Thyroid gland (tissue), 4 donors: Measurements from ENCODE around the gene NFIB. TPM values are rescaled to one million over a fixed set of nuclear protein-coding genes. Genes with fewer than 3 reads are reported as not detected.

ENCODE experiments used
- DNase-seq, 2 donors: peaks; one replicate each; pipeline ENCODE4 v3.0.0-alpha.2; 2019
- H3K27ac ChIP-seq, 3 donors: fragments of 200-600 bp; sonication (generic); 1 replicate in 2 of 3; 2 replicates in 1 of 3; pipeline ENCODE4 v1.5.1; 2016 to 2019; ENCODE audit warnings: mild to moderate bottlenecking in 1 of 3, moderate library complexity in 1 of 3
- H3K27me3 ChIP-seq: fragments of 200-600 bp; sonication (generic); one replicate; pipeline ENCODE4 v1.5.1; 2019
- H3K36me3 ChIP-seq, 2 donors: fragments of 200-600 bp; sonication (generic); one replicate each; pipeline ENCODE4 v1.5.1; 2016 to 2019
- H3K4me1 ChIP-seq, 2 donors: fragments of 200-600 bp; sonication (generic); one replicate each; pipeline ENCODE4 v1.5.1; 2017 to 2019
- H3K4me3 ChIP-seq, 3 donors: fragments of 200-600 bp; sonication (generic); replicated peaks in 1 of 3; 1 replicate in 2 of 3; 2 replicates in 1 of 3; pipeline ENCODE4 v1.5.1; 2016; ENCODE audit warnings: mild to moderate bottlenecking in 1 of 3
- H3K9me3 ChIP-seq: fragments of 200-600 bp; sonication (generic); one replicate; pipeline ENCODE4 v1.5.1; 2017
- CTCF ChIP-seq, 6 experiments: fragments of 200-600 bp in 3 of 6; fragments of 450-650 bp in 3 of 6; sonication (generic) in 3 of 6; IDR thresholded peaks; one replicate each; pipeline ENCODE4 v1.5.1; 2016 to 2019; ENCODE audit warnings: antibody characterized with exemption in 6 of 6, mild to moderate bottlenecking in 2 of 6, inconsistent platforms in 1 of 6, moderate library complexity in 1 of 6
- POLR2A ChIP-seq, 2 donors: fragments of 450-650 bp; IDR thresholded peaks; one replicate each; pipeline ENCODE4 v1.6.1; 2017; ENCODE audit warnings: antibody characterized with exemption in 2 of 2, mild to moderate bottlenecking in 2 of 2, moderate library complexity in 1 of 2
- WGBS, 2 donors: methylation state at CpG; one replicate each; pipeline ENCODE4 v1.1.5; 2017; 5-methylcytosine and 5-hydroxymethylcytosine counted together
- intact Hi-C: fragments of 100-400 bp; cut with DNase I; formaldehyde crosslinking; loops from one replicate; pipeline ENCODE4 v1.15.1; 2023
- total RNA-seq, 4 donors: library from RNA; depleted of rRNA; stranded (reverse); fragments of >200 nt; gene quantifications; one replicate each; pipeline ENCODE4 v1.2.3, GENCODE V29; 2016

The NFIB gene
- total RNA-seq, 4 donors from 2014 or later = 57.9 to 144 (median 125) TPM

- H3K27me3 ChIP-seq = no peaks in the 10 kb centered on the region
- H3K4me3 ChIP-seq = no peak overlapping the region
- no peaks in the 10 kb centered on the region for H3K4me1 ChIP-seq
- no peak for TF ChIP-seq CTCF (IDR thresholded peaks at IDR 0.05)
- TF ChIP-seq POLR2A (IDR thresholded peaks at IDR 0.05) = no peak
- no peak for DNase-seq
- H3K27ac ChIP-seq = no peak overlapping the region
- intact Hi-C loops = no loop called here
- 95 to 96% methylated on average over 6 of the region's 6 CpGs for WGBS, 2 donors
- no peaks in the 10 kb centered on the region for H3K9me3 ChIP-seq
- peaks cover 0 to 9% of the 10 kb centered on the region in 2 donors for H3K36me3 ChIP-seq
These were observed 201.7 kb downstream of the NFIB start for GRCh38 chr9:14112226-14112625.

GRCh38 chr9:14111696-14112095 is 202.2 kb downstream of the NFIB start:
- WGBS, 2 donors = 92 to 97% methylated on average over 1 of the region's 1 CpG
- H3K9me3 ChIP-seq = no peaks in the 10 kb centered on the region
- H3K4me1 ChIP-seq = no peaks in the 10 kb centered on the region
- no peaks in the 10 kb centered on the region for H3K27me3 ChIP-seq
- DNase-seq = no peak
- intact Hi-C loops = no loop called here
- TF ChIP-seq CTCF (IDR thresholded peaks at IDR 0.05) (no peak), POLR2A (IDR thresholded peaks at IDR 0.05) (no peak)
- H3K36me3 ChIP-seq = peaks cover 0 to 9% of the 10 kb centered on the region in 2 donors
- no peak overlapping the region for H3K27ac ChIP-seq
- H3K4me3 ChIP-seq = no peak overlapping the region

- no peak for DNase-seq
- Histone ChIP-seq H3K4me3 (no peak overlapping the region), H3K27ac (no peak overlapping the region), H3K36me3 (no peaks in the 10 kb centered on the region), H3K27me3 (no peaks in the 10 kb centered on the region), H3K9me3 (no peaks in the 10 kb centered on the region), H3K4me1 (peaks cover 0 to under 1% of the 10 kb centered on the region in 2 donors)
- TF ChIP-seq CTCF (IDR thresholded peaks at IDR 0.05) (no peak), POLR2A (IDR thresholded peaks at IDR 0.05) (no peak)
- intact Hi-C loops = loop anchor here (10.0 kb wide), 1 partner anchor 207 kb away; the partner anchor contains the start of gene NFIB
- WGBS, 2 donors = 76 to 78% methylated on average over 3 of the region's 3 CpGs
These were observed 206.0 kb downstream of the NFIB start for GRCh38 chr9:14107977-14108376.

GRCh38 chr9:14107495-14107894 is 206.4 kb downstream of the NFIB start:
- Histone ChIP-seq H3K9me3 (no peaks in the 10 kb centered on the region), H3K27ac (no peak overlapping the region), H3K36me3 (no peaks in the 10 kb centered on the region), H3K4me1 (peaks cover 0 to 5% of the 10 kb centered on the region in 2 donors), H3K27me3 (no peaks in the 10 kb centered on the region), H3K4me3 (no peak overlapping the region)
- TF ChIP-seq POLR2A (IDR thresholded peaks at IDR 0.05) (no peak), CTCF (IDR thresholded peaks at IDR 0.05) (no peak)
- DNase-seq = no peak
- intact Hi-C loops = loop anchor here (10.0 kb wide), 1 partner anchor 207 kb away; the partner anchor contains the start of gene NFIB

- Histone ChIP-seq H3K27ac (no peak overlapping the region), H3K36me3 (no peaks in the 10 kb centered on the region), H3K27me3 (no peaks in the 10 kb centered on the region), H3K4me1 (peaks cover 0 to 6% of the 10 kb centered on the region in 2 donors), H3K4me3 (no peak overlapping the region), H3K9me3 (no peaks in the 10 kb centered on the region)
- intact Hi-C loops = loop anchor here (10.0 kb wide), 1 partner anchor 208 kb away; the partner anchor contains the start of gene NFIB
- no peak for DNase-seq
- WGBS, 2 donors = 80 to 94% methylated on average over 2 of the region's 2 CpGs
- TF ChIP-seq CTCF (IDR thresholded peaks at IDR 0.05) = no peak
- no peak for TF ChIP-seq POLR2A (IDR thresholded peaks at IDR 0.05)
These were observed 207.2 kb downstream of the NFIB start for GRCh38 chr9:14106699-14107098.
